ENCODE data around the gene ABCC11.
"Not testable (repeated sequence)": the region's sequence is repeated elsewhere in the genome, so short reads cannot be mapped to it uniquely, and the experiment has no call there.

Gene ABCC11

DNA sequence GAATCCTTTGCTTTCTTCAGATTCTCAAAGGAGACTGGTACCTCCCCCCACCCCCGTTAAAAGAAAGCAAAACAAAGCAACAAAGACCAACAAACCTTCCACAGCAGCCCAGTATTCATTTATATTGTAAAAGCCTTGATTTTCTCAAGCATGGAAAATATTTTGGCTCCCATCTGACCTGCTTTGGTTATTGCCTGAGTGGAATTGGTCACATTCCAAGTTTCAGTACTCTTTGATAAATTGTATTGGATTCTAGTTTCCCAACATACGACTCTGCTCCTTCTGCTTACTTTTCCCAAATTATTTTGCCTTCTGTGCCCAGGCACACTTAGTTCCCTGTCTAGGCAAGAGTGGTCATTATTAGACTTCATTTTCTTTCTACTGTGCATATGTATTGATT is 1.3 kb downstream of the ABCC11 start:
- no peak for DNase-seq

DNA sequence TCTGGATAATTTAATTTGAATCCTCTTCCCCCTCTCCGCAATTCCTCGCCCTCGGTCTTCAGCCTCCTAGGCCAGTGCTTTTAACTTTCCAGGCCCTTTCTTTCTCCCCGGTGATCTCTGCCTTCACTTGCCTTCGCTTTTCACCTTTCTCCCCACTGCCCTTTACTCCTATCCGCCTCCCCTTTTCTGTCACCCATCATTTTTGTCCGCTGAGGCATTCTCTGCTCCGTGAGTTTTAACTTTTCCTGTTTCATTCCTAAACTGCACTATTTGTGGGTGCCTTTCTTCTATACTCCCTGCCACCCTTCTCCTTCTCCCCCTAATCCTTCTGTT is 2.5 kb downstream of the ABCC11 start:
- DNase-seq: no peak

DNA sequence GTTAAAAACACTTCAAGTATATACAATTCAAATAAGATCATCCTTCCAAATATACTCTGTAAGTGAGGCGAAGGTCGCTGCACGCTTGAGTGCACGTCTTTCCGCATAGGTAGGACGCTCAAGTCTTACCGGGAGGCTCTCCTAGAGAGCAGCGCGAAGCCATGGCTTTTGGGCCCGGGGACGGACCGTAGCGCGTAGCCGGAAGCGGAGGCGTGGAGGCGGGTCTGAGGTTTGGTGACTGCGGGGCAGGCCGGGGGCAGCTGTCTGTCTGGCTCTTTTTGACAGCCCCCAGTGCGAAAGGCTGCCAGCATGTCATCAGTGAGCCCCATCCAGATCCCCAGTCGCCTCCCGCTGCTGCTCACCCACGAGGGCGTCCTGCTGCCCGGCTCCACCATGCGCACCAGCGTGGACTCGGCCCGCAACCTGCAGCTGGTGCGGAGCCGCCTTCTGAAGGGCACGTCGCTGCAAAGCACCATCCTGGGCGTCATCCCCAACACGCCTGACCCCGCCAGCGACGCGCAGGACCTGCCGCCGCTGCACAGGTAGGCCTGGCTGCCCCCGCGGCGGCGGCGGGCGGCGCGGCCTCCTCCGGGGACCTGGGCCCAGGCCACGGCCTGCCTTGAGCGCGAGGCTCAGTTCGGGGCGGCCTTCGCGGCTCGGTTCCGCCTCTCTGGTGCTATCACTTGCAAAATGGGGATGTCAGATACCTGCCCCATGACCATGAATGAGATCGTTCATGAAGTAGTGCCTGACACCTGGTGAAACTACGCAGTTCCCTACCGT is 3.1 kb downstream of the ABCC11 start, which contains the start of gene LONP2:
Gene LONP2 (plus strand): TSS at position 221 of the 783 bp plus-strand sequence. CDS start 89 bp downstream, at position 310.
- DNase-seq: peak; percentile 98

DNA sequence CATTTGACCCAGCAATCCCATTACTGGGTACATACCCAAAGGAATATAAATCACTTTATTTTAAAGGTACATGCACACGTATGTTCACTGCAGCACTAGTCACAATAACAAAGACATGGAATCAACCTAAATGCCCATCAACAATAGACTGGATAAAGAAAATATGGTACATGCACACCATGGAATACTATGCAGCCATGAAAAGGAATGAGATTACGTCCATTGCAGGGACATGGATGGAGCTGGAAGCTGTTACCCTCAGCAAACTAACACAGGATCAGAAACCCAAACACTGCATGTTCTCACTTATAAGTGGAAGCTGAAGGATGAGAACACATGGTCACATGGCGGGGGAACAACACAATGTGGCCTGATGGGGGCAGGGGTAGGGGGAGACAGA is 7.2 kb downstream of the ABCC11 start:
- not testable (repeated sequence) for DNase-seq

DNA sequence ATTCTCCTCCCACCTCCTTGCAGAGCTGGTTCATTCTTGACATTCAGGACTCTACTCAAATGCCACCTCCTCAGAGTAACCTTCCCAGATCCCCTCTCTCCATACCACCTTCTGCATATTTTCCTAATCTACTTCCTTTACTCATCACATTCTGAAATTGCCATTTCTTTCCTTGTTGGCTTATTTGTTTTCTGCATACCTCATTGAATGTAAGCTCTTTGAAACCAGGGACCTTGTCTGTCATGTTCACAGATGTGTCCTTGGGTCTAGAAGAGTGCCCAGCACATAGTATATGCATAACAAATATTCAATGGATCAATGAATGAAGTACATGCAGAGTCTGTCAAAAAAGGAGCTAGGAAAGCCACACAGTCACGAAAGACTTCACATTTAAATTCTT is 11.1 kb downstream of the ABCC11 start:
- DNase-seq: no peak

DNA sequence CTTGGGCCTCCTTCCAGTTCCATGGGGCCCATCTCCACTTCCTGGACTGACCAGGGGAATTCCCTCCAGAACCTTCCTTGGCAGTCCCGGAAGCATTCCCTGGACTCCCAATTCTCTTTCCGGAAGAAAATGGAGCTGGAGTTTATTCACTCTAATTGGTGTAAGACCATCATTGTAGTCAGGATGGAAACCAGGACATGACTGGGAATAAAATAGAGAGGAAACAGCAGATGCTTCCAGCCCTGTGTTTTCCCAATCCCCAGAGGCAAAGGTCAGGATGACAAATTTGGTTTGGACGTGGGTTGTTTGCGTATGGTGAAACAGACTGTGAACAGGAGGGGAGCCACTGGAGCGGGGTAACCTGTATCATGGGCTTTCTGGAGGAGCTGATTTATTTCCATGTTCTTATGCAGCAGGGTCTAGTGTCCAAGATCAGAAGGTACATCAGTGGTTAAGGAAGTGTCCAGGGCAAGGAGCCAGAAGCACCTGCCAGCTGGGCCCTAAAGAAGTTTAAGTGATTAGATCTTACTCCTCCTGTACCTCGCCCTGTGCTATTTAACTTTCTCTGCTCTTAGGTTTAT is 11.7 kb downstream of the ABCC11 start:
- DNase-seq: no peak

DNA sequence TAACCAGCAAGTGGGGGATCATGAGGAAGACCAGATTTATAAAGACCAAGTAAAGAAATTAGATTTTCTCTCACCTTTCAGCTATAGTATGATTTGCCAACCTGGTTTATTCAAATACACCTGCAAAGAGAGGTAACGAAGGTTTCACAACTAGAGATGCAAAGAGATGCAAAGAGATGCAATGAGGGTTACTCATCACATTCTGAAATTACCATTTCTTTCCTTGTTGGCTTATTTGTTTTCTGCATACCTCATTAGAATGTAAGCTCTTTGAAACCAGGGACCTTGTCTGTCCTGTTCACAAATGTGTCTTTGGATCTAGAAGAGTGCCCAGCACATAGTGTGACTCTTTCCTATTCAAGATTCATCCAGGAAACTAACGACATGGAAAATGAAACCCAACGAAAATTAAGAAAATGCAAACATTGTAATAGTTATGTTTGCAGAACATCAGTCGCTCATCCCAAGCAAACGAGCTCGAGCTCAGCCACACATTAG is 12.2 kb downstream of the ABCC11 start:
- DNase-seq: no peak

DNA sequence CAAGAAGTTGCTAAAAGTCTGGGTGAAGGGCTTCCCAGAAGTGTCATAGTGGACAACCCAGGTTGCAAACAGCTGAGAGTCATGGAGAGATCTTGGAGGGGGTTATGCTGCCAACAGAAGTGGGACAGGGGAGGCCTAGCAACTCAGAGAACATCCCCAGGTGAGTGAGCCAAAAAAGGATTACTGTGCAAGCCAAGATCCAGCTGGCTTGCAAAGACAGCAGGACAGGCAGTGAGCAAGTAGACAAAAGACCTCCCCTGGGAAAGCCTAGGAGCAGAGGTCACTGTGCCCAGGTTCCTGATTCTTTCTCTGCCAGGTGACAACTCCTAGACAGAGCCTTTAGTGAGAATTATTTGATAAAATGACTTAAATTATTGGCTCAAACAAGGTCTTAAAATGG is 12.7 kb downstream of the ABCC11 start:
- DNase-seq: no peak

DNA sequence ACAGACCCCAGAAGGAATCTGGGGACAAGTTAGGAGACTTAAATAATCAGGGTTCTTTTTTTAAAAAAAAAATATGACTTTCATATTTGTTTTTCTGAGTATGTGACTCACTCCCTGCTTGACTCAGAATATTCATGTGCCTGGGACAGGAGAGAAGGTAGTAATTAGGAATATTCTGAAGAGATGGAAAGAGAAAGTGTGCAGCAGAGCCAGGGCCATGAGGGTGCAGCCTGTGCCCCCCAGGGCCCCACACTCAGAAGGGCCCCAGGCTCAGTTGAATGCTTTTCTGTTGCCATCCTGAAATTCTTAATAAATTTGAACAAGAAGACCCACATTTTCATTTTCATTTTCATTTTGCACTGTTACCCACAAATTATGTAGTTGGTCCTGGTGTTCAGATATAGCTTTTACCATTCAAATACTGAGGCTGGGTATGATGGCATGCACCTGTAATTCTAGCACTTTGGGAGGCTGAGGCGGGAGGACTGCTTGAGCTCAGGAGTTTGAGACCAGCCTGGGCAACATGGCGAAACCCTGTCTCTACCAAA is 14.8 kb downstream of the ABCC11 start:
- DNase-seq: peak; percentile 25 to 42

DNA sequence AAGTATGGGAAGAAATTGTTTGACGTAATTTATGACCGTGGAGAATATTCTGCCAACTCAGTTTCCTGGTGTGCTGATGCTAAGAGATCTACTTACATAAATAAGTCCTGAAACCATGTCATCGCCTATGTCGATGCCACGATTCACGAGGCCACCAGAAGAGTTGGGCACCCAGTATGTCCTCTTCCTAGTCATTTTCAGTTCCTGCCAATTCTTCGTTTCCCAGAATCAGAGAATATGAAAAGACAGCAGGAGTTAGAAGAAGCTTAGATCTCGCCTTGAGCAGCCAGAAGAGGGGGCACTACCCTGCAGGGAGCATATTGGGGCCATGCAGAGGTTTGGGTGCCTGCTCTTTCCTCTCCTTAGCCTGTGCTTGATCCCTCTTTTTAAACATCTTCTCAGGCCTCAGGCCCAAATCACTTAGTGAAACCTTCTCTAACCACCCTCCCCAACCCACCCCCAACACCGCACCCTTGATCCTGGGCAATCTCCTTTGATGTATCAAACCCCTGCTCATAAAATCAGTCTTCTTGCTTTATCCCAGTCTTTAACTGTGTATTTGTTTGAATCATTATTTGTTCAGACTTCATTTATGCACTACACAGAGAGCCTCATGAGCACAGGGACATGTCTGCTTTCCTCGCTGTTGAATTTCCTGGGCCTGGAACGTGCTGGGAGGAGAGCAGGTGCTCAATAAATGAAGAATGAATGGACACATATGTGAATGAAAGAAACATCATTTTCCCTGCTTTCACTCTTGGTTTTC is 15.4 kb downstream of the ABCC11 start:
- DNase-seq: peak; percentile 56 to 66

DNA sequence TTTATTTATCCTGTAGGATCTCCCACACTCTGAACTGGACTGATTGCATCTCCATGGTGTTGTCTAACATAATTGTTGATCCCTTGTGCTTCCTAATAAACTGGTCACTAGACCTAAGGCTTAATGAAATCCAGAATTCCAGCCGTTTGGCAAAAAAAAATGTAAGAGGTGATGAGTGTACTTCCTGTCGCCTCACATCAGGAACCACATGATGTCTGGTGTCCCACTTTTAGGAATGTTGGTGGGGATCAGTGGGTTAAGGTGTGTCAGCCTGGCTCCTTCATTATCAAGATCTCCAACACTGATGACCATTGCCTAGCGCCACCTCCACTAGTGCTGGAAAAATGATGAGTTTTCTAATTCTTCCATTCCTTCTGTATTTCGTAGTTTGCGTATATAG is 21.9 kb downstream of the ABCC11 start:
- no peak for DNase-seq

DNA sequence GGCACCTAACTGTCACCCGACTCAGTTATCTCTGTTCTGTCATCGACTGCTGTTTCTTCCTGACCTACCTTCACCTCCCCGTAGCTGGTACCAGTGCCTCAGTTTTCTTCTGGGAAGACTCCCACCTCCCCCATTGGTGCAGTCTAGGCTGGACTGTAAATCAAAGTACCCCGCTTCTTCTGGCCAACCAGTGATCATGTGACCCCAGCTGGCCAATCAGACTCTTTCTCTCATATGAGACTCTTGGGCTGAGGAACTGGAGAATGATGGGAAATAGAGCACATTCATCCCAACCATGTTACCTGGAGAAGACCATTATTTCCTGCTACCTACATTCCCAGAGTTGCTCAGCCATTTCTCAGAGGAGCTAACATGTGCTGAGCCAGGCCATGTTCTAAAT is 23.8 kb downstream of the ABCC11 start:
- no peak for DNase-seq

DNA sequence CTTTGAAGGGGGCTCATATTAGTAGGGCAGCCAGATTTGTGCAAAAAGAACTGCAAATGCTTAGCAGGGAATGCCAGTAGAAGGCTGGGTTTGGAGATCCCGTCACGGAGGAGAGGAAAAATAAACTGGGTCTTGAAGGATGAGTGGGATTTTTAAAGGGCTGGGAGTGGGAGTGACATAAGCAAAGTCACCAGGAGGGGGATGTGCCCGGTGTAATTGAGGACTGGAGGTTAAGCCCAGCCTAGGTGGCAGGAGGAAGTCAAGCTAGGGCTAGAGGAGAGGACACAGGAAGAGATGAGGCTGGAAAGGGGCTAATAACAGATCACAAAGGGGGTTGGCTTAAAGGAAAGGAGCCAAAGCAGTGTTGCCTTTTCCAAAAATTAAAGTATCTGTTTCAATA is 26.4 kb downstream of the ABCC11 start:
- DNase-seq: no peak

DNA sequence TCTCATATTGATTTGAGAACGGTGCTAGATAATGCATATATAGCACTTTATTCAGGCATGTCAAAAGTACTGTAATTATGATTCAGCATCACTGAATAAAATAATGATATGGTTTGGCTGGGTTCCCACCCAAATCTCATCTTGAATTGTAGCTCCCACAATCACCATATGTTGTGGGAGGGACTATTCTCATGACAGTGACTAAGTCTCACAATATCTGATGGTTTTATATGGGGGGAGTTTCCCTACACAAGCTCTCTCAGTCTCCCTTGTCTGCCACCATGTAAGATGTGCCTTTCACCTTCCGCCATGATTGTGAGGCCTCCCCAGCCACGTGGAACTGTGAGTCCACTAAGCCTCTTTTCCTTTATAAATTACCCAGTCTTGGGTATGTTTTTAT is 28.9 kb downstream of the ABCC11 start:
- no peak for DNase-seq

DNA sequence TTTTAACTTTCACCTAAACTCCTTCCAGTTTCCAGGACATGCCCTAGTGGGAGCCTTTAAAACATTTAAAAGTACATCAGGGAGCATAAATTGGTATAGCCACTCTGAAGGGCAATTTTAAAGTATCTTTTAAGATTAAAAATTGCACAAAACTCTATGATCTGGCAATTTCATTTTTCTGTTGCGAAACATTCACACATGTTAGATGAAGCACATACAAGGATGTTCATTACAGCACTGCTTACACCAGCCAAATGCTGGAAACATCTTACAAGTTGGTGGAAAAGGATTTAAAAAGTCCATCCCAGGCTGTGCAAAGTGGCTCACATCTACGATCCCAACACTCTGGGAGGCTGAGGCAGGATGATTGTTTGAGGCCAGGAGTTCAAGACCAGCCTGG is 29.6 kb downstream of the ABCC11 start:
- no peak for DNase-seq

DNA sequence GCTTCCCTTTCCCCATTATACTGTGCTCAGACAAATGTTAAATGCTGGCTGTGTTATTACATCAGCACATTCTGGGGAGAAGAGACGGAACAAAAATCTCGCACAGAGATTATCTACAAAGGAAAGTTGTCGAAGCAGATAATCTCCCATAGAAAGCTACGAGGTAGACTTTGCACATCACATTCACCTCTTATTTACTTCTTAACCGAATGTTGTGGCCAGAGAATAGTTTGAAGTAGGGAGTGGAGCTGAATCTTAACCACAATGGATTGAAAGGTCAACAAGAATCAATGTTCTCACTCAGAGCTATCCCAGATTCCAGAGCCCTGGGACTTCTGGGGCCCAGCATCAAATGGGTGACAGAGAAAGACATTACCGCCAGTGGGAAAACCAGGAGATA is 31.6 kb downstream of the ABCC11 start:
- DNase-seq: no peak

DNA sequence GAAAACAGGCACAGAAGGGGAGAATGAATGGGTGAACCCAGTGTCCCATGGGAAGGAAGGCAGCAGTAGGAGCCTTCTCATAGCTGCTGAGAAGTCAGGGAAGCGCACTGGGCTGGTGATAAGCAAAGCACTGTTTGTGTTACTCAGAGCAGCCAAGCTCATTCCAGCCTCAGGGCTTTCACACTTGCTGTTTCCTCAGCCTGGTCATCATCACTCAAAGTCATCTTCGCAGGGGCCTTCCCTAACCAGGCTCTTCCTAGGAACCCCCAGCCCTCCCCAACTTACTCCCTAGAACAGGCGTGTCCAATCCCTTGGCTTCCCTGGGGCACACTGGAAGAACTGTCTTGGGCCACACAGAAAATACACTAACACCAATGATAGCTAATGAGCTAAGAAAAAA is 35.3 kb downstream of the ABCC11 start:
- DNase-seq: no peak

DNA sequence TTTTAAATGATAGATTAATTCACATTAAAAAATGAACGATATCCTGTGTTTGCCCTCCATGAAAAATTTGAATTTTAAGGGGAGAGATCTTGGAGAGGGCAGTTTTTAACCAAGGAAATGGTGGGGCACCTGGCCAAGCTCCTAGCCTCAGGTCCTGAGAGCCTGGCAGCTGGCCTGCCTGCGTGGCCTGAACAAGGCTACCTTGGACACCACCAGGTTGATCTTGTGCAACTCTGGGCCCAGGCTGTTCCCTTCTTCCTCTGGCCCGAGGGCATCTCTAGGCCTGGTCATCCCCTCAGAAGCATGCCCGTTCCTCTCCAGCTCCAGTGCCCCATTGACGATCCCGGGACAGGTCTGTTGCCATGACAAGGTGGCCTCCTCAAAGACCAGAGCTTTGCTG is 36.6 kb downstream of the ABCC11 start:
- no peak for DNase-seq

DNA sequence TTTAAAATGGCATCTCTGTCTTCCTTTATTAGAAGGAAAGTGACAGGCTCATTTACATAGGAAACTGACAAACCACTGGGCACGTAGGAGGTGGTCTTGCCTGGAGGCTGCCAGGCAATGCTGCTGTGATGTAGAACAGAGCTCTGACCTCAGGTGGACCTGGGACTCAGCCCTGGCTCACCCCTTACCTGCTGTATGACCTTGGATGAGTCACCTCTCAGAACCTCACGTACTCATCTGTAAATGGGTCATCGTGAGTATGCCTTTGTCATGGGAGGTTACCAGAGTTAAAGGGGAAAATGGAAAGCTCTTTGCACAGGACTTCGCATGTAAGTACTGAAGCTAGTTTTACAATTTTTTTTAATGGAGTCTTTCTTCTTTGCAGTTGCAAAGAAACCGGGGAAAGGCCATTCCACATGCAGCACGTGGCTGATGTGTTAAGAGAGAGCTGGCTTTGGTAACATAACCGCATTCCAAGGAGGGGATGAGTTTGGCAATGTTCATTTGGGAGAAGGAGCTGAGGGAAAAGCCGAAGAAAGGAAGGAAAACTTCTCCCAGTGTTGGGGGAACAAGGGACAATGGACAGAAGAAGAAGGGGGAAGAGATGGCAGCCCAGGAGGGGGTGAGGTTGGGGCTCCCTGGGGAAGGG is 40.6 kb downstream of the ABCC11 start:
- no peak for DNase-seq

DNA sequence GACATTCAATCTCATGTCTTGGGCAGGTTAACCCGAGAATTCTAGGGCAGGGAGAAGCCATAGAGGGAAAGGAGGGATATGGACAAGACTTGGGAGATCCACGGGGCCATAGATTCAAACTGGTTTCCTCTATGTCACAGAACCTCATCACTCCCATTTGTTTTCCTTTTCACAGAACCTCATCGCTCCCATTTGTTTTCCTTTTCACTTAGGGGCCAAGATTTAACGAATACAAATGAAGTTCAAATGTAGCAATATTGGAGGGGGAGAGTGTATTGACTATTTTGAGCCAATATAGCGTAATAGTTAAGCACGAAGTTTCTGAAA is 42.6 kb downstream of the ABCC11 start:
- no peak for DNase-seq

DNA sequence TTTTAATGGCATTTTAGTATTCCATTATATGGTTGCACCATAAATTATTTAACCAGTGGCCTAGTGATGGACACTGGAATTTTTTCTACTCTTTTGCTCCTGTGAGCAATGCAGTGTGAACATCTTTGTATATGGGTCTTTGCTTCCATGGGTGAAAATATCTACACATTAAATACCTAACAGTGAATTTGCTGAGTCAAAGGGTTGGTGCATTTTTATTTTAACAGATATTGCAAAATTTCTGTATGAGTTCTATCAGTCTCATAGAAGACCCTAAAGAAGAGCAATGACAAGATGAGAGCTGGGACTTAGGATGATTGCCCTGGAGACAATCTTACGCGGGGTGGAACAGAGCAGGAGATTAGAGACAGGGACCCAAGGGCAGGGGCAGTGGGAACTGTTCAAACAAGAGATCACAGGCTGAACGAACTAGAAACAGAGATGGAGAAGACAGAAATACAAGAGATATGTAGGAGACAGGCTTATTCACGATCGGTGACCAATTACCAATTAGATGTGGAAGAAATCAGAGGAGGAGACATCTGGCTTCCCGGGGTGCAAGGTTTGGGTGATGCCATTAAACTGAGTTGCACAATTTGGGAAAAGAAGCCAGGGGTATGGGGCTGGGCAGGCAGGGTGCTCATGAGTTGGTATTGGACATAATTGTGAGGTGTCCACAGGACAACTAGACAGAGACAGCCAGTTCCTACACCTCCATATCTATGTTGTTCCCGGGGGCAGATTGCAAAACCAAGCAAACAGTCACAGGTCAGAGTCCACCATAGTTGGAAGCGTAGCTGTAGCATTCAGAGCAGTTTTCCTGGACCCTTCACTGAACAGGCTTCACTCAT is 43.1 kb downstream of the ABCC11 start:
- DNase-seq: no peak

DNA sequence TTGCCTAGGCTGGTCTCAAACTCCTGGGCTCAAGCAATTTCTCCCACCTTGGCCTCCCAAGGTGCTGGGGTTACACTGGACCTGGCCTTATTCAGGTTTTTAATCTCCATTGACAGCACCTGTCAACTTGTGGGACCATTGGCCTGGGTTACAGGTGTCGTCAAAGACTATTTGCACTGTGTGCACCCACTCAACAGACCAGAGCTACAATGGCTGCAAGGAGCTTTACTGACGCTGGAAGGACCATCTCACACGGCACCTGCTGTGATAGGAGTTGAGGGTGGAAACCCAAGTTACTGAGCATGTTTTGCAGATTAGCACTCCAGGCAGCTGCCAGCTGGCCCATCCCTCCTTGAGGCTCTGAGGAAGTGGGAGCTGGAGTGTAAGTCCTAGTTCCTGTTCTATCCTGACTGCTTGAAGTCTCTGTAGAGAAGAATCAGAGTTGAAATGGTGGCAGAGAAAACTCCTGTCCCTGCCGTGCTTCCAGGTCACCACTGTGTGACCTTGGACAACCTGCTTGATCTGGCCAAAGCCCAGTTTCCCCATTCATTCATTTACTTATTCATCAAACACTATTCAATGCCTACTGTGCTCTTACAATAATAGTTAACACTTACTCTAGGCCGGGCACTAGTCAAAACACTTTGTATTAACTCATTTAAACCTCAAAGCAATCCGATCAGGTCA is 45.7 kb downstream of the ABCC11 start:
- DNase-seq: no peak
